Measurements from ENCODE around the gene SPRR3. TPM values are rescaled to one million over a fixed set of nuclear protein-coding genes. Genes with fewer than 3 reads are reported as not detected.

Gene SPRR3
- total RNA-seq, 2 donors from 2014 or later = not detected

DNA sequence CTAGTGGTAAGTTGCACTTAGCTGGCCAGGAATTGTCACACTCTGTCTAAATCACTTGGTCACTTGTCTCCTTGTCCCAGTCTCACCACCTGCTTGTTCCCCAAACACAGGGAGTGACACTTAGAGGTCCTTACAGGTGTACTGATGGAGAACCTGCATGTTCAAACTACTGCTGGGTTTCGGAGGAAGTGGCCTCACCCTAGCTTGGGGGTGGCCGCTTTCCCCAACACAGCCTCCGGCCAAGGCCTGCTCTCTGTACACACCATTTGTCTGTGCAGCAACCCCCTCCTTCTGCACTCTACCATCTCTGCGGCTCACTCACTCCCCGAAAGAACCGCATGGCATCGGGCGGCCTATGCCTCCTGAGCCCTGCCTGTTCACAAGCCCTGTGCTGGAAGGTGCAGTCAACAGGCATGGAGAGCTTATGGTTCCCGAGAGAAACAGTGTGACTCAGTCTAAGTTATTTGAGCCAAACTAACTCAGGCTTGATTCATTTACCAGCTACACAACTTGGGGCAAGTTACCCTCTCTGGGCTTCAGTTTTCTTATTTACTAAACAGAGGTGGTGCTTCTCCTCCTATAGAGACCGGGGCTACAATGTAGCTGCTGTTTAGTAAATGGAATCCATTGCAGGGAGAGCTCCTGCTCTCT is 41.6 kb upstream of the SPRR3 start:
- H3K36me3 ChIP-seq = no peaks in the 10 kb centered on the region
- H3K27ac ChIP-seq = no peak overlapping the region
- WGBS = 94% methylated on average over 10 of the region's 10 CpGs
- no peaks in the 10 kb centered on the region for H3K4me1 ChIP-seq (replicated peaks)
- DNase-seq (ENCODE audit: low spot score) = no peak
- intact Hi-C loops (cut with DNase I) = no loop called here
- no peak overlapping the region for H3K4me3 ChIP-seq
- no peaks in the 10 kb centered on the region for H3K9me3 ChIP-seq
- TF ChIP-seq POLR2AphosphoS5 (IDR thresholded peaks at IDR 0.05) (no peak), POLR2A (IDR thresholded peaks at IDR 0.05) (no peak)
- TF ChIP-seq, protein P1, sequence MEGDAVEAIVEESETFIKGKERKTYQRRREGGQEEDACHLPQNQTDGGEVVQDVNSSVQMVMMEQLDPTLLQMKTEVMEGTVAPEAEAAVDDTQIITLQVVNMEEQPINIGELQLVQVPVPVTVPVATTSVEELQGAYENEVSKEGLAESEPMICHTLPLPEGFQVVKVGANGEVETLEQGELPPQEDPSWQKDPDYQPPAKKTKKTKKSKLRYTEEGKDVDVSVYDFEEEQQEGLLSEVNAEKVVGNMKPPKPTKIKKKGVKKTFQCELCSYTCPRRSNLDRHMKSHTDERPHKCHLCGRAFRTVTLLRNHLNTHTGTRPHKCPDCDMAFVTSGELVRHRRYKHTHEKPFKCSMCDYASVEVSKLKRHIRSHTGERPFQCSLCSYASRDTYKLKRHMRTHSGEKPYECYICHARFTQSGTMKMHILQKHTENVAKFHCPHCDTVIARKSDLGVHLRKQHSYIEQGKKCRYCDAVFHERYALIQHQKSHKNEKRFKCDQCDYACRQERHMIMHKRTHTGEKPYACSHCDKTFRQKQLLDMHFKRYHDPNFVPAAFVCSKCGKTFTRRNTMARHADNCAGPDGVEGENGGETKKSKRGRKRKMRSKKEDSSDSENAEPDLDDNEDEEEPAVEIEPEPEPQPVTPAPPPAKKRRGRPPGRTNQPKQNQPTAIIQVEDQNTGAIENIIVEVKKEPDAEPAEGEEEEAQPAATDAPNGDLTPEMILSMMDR (IDR thresholded peaks at IDR 0.05) = no peak
- H3K27me3 ChIP-seq (replicated peaks; ENCODE audit: insufficient read depth) = no peaks in the 10 kb centered on the region

DNA sequence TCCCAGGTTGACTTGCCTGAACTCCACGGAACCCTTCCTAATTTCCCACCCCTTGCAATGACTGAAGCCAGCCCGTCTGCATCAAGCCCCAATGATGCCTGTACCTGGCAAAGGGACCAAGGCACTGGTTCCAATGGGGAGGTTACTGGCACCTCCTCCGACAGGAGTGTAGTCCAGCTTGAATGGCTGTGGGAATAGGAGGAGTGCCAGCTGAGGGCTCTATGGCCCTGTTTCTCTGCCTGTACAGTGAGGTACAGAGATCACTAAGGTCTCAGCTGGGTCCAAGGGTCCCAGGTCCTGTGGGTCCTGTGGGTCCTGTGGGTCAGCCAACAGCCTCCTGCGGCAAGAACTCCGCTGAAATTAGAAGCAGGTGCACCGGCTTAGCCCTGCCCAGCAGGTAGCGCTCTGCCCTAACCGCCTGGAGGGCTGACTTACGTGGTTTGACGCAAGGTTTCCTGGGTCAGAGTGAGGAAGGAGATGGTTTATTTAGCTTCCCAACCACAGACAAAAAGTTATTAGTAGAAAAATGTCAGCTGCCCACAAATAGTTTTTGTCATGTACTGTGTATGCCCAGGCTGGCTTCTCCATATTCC is 41.0 kb upstream of the SPRR3 start:
- WGBS = 60% methylated on average over 10 of the region's 10 CpGs
- Histone ChIP-seq H3K36me3 (no peaks in the 10 kb centered on the region), H3K27ac (no peak overlapping the region), H3K9me3 (no peaks in the 10 kb centered on the region), H3K4me1 (replicated peaks) (no peaks in the 10 kb centered on the region), H3K27me3 (replicated peaks; ENCODE audit: insufficient read depth) (no peaks in the 10 kb centered on the region), H3K4me3 (no peak overlapping the region)
- TF ChIP-seq POLR2AphosphoS5 (IDR thresholded peaks at IDR 0.05) (no peak), POLR2A (IDR thresholded peaks at IDR 0.05) (no peak)
- intact Hi-C loops (cut with DNase I) = no loop called here
- DNase-seq (ENCODE audit: low spot score) = no peak

DNA sequence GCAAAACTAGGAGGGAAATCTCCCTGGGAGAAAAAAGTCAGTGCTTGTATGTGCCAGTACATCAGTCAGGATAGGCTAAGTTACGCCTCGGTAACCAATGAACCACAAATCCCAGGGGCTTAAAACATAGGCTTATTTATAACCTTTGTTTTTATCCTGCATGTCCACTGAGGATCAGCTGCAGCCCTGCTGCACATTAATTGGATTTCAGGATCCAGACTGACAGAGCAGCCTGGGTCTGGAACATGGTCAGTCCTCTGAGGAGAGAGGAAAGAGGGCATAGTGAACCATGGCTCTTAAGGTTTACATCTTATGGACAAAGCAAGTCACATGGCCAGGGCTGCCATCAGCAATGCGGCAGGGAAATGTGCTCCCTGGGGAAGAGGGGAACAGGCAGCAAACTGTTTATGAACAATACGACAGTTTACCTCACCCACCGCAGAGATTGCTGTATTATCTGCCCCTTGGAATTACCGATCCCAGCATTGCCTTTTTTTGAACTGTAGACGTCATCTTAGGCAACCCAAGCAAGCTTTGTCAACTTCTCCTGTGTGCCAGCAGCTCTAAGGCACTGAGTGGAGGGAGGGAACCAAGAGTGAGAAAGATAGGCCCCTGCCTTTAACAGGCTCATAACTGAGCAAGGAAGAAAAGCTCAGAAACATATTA is 40.2 kb upstream of the SPRR3 start:
- Histone ChIP-seq H3K27me3 (replicated peaks; ENCODE audit: insufficient read depth) (no peaks in the 10 kb centered on the region), H3K36me3 (no peaks in the 10 kb centered on the region), H3K27ac (no peak overlapping the region), H3K4me1 (replicated peaks) (no peaks in the 10 kb centered on the region), H3K9me3 (no peaks in the 10 kb centered on the region), H3K4me3 (no peak overlapping the region)
- DNase-seq (ENCODE audit: low spot score) = no peak
- intact Hi-C loops (cut with DNase I) = no loop called here
- TF ChIP-seq POLR2A (IDR thresholded peaks at IDR 0.05) = no peak
- TF ChIP-seq, protein P1 (IDR thresholded peaks at IDR 0.05) = no peak
- no peak for TF ChIP-seq POLR2AphosphoS5 (IDR thresholded peaks at IDR 0.05)
- 81% methylated on average over 7 of the region's 7 CpGs for WGBS

DNA sequence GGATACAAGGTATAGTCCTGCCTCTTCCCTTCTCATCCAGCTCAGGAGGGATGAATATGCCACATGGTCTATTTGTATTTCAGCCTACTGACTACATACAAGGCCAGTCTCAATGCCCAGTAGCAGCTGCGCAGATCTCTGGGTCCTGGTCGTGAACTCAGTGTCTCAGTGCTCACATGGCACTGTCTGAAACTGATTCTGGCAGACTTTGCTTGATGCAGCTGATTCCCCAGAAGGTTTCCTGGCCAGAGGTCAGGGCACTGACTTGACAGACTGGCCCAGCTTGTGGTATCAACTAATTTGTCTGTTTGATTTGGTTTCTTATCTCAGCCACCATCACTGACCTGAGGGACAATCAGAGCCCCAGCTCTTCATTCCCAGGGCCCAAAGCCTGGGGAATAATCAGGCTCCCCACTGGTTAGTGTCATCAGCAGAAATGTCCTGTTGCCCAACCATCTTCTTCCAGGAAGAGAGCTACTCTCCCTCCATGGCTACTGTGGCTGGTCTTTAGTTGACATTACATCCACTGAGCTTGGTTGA is 38.6 kb upstream of the SPRR3 start:
- H3K4me3 ChIP-seq = no peak overlapping the region
- H3K36me3 ChIP-seq = no peaks in the 10 kb centered on the region
- H3K27me3 ChIP-seq (replicated peaks; ENCODE audit: insufficient read depth) = no peaks in the 10 kb centered on the region
- H3K4me1 ChIP-seq (replicated peaks) = no peaks in the 10 kb centered on the region
- TF ChIP-seq, protein P1 (IDR thresholded peaks at IDR 0.05) = no peak
- no peak for TF ChIP-seq POLR2AphosphoS5 (IDR thresholded peaks at IDR 0.05)
- no peak for TF ChIP-seq POLR2A (IDR thresholded peaks at IDR 0.05)
- no peaks in the 10 kb centered on the region for H3K9me3 ChIP-seq
- intact Hi-C loops (cut with DNase I) = no loop called here
- DNase-seq (ENCODE audit: low spot score) = no peak
- no peak overlapping the region for H3K27ac ChIP-seq
- WGBS = 84% methylated on average over 2 of the region's 2 CpGs

DNA sequence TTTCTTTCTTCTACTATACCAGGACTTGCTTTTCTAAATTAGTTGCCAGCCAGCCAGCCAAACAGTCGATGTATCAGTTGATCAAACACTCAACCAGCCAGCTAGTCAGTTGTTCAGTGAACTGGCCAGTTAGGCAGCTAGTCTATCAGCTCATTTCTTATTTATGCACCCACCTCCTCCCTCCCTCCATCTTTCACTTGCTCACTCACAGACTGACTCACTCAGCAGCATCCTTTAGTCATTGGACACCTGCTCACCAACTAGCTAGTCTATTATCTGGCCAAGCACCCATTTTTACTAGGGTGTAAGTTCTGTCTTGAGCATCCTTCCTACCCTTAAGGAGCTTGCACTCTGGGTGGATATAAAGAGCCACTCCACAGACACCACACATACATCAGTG is 37.0 kb upstream of the SPRR3 start:
- Histone ChIP-seq H3K27me3 (replicated peaks; ENCODE audit: insufficient read depth) (no peaks in the 10 kb centered on the region), H3K27ac (no peak overlapping the region), H3K36me3 (no peaks in the 10 kb centered on the region), H3K4me3 (no peak overlapping the region), H3K4me1 (replicated peaks) (no peaks in the 10 kb centered on the region), H3K9me3 (no peaks in the 10 kb centered on the region)
- WGBS = 82% methylated on average over 1 of the region's 1 CpG
- TF ChIP-seq, protein P1 (IDR thresholded peaks at IDR 0.05) = no peak
- TF ChIP-seq POLR2A (IDR thresholded peaks at IDR 0.05) (no peak), POLR2AphosphoS5 (IDR thresholded peaks at IDR 0.05) (no peak)
- DNase-seq (ENCODE audit: low spot score) = no peak
- intact Hi-C loops (cut with DNase I) = no loop called here

Measured in prostate gland (tissue), 2 donors.